Adrenal gland (tissue), 12 donors: ENCODE results near the gene CDKAL1. TPM values are rescaled to one million over a fixed set of nuclear protein-coding genes. Genes with fewer than 3 reads are reported as not detected.

Experiments
- DNase-seq, 7 donors: peaks; one replicate each; pipeline ENCODE4 v3.0.0-alpha.2; 2019 to 2020
- H3K27ac ChIP-seq, 5 donors: fragments of 200-600 bp; sonication (generic) in 4 of 5; 1 replicate in 3 of 5; 2 replicates in 2 of 5; pipeline versions ENCODE4 v1.5.1 to v1.8.0; 2016 to 2020; ENCODE audit warnings: mild to moderate bottlenecking in 1 of 5
- H3K27me3 ChIP-seq: fragments of 200-600 bp; 2 replicates; pipeline ENCODE4 v1.8.0; 2021
- H3K36me3 ChIP-seq, 2 donors: fragments of 200-600 bp; replicated peaks in 1 of 2; 1 replicate in 1 of 2; 2 replicates in 1 of 2; pipeline versions ENCODE4 v1.5.1 to v1.8.0; 2018 to 2022
- H3K4me1 ChIP-seq, 2 donors: fragments of 200-600 bp; replicated peaks in 1 of 2; 1 replicate in 1 of 2; 2 replicates in 1 of 2; pipeline versions ENCODE4 v1.5.1 to v1.8.0; 2018 to 2021
- H3K4me3 ChIP-seq, 4 donors: fragments of 200-600 bp; sonication (generic) in 3 of 4; one replicate each; pipeline ENCODE4 v1.5.1; 2016 to 2018
- H3K9me3 ChIP-seq, 3 donors: fragments of 200-600 bp; sonication (generic) in 1 of 3; replicated peaks in 1 of 3; 1 replicate in 2 of 3; 2 replicates in 1 of 3; pipeline versions ENCODE4 v1.5.1 to v1.8.0; 2016 to 2021
- CTCF ChIP-seq, 6 experiments: fragments of 450-650 bp in 4 of 6; fragments of 200-600 bp in 2 of 6; sonication (generic) in 1 of 6; IDR thresholded peaks; 1 replicate in 5 of 6; 2 replicates in 1 of 6; pipeline versions ENCODE4 v1.5.1 to v1.8.0; 2016 to 2021; ENCODE audit warnings: antibody characterized with exemption in 6 of 6, mild to moderate bottlenecking in 2 of 6, moderate library complexity in 1 of 6
- POLR2A ChIP-seq, 2 donors: fragments of 450-650 bp; IDR thresholded peaks; one replicate each; pipeline ENCODE4 v1.6.1; 2017; ENCODE audit warnings: antibody characterized with exemption in 2 of 2, mild to moderate bottlenecking in 2 of 2, moderate library complexity in 1 of 2
- WGBS, 4 donors: extraction: QIAGEN DNeasy Blood & Tissue Kit in 2 of 4; methylation state at CpG; one replicate each; pipeline versions ENCODE4 v1.1.5 to v1.1.7; 2013 to 2017; 5-methylcytosine and 5-hydroxymethylcytosine counted together
- intact Hi-C, 2 donors: fragments of 100-400 bp; cut with DNase I; formaldehyde crosslinking; loops; one replicate each; pipeline versions ENCODE4 v1.14.1 to v1.15.0; 2022 to 2023
- polyA plus RNA-seq, 3 donors: library from polyadenylated mRNA; stranded (reverse); fragments of 200-250 nt in 2 of 3; fragments of 350-450 nt in 1 of 3; fragmentation: Illumina TruSeq in 1 of 3; extraction: RNeasy Lipid Tissue Mini Kit (QIAGEN cat#74804) in 1 of 3; gene quantifications; one replicate each; pipeline ENCODE4 v1.2.3, GENCODE V29; 2013 to 2014
- total RNA-seq, 9 donors: library from RNA; depleted of rRNA in 4 of 9; stranded (reverse); fragments of >200 nt in 4 of 9; fragments of 120-200 nt in 1 of 9; fragmentation: NEBNext Ultra II Directional in 1 of 9; extraction: Animal tissue kit (Norgen Biotek cat#: 25700) in 1 of 9; gene quantifications; one replicate each; pipeline versions ENCODE4 v1.1.0 to v1.2.4, GENCODE V29; 2013 to 2023
- donor health status: healthy with polysubstance abuse.
- donor health status: Bipolar disorder and iron deficiency.
- donor health status: DM: yes; HTN: yes; CAD: no.
- donor health status: DM: no; HTN: no; CAD: no.
- donor health status: DM: no; HTN: no; CAD: no.
- donor health status: DM: yes; HTN: yes; CAD: no.

Gene CDKAL1
- total and polyA plus RNA-seq, 12 donors: 3.9 to 21.1 (median 10.6) TPM

- no peak for TF ChIP-seq CTCF (IDR thresholded peaks at IDR 0.05)
- no peak for TF ChIP-seq POLR2A (IDR thresholded peaks at IDR 0.05)
- no peak for DNase-seq
- H3K27ac ChIP-seq: no peak overlapping the region
- no peaks in the 10 kb centered on the region for H3K27me3 ChIP-seq
- no peak overlapping the region for H3K4me3 ChIP-seq
- peaks cover 4 to 24% of the 10 kb centered on the region in 2 donors for H3K4me1 ChIP-seq
- intact Hi-C loops: no loop called here
- no peaks in the 10 kb centered on the region for H3K9me3 ChIP-seq
- WGBS, 4 donors: 95 to 98% (median 97%) methylated on average over 5 of the region's 5 CpGs
- H3K36me3 ChIP-seq: no peaks in the 10 kb centered on the region
These were observed 576.4 kb downstream of the CDKAL1 start for GRCh38 chr6:21110684-21111083.

- Histone ChIP-seq H3K4me3 (no peak overlapping the region), H3K27me3 (no peaks in the 10 kb centered on the region), H3K9me3 (no peaks in the 10 kb centered on the region), H3K36me3 (no peaks in the 10 kb centered on the region), H3K27ac (no peak overlapping the region), H3K4me1 (peaks cover 4 to 24% of the 10 kb centered on the region in 2 donors)
- TF ChIP-seq POLR2A (IDR thresholded peaks at IDR 0.05): no peak
- TF ChIP-seq CTCF (IDR thresholded peaks at IDR 0.05): no peak
- intact Hi-C loops: no loop called here
- 68 to 74% (median 70%) methylated on average over 4 of the region's 4 CpGs for WGBS, 4 donors
- no peak for DNase-seq
These were observed 577.0 kb downstream of the CDKAL1 start for GRCh38 chr6:21111093-21111725.

DNA sequence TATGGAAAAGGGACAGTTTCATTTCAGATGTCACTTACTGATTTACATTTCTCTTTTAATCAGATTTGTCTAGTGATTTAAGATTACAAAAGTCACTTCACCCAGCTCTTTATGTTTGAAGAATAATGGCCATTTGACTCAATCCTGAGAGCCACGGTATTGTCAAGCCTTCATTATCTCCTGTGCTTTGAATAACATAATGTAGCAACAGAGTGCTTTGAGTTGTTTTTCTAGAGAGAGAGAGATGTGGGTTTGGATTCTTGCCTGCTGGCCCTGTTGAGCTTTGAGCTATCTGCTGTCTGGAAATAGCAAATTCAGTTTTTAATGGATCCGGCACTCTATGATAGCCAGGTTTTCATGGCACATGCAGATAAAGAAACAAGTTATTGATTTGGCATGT lies 580.9 kb downstream of the CDKAL1 start:
- WGBS, 4 donors: 20 to 29% (median 21%) methylated on average over 2 of the region's 2 CpGs
- intact Hi-C loops: no loop called here

DNA sequence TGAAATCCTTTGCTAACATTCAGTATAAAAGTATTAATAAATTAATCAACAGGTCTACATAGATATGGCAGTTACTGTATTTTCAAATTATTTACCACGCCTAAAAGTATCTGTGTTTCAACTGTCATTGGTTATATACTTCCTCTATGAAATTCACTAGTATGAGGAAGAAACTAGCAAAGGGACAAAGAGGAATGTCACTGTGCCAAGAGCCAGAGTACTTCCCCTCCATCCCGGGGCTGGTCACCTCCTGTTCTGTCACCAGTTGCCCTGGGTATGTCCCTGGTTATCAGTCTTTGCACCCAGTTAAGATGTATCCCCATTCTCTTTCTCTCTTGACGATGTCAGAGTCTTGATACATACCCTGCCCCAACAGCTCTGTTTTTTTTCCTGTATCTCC lies 582.5 kb downstream of the CDKAL1 start:
- Histone ChIP-seq H3K9me3 (no peaks in the 10 kb centered on the region), H3K36me3 (no peaks in the 10 kb centered on the region), H3K4me1 (peaks cover 4 to 9% of the 10 kb centered on the region in 2 donors), H3K27me3 (no peaks in the 10 kb centered on the region), H3K27ac (no peak overlapping the region), H3K4me3 (no peak overlapping the region)
- WGBS, 4 donors: 84 to 87% (median 86%) methylated on average over 3 of the region's 3 CpGs
- intact Hi-C loops: no loop called here
- TF ChIP-seq POLR2A (IDR thresholded peaks at IDR 0.05) (no peak), CTCF (IDR thresholded peaks at IDR 0.05) (no peak)
- DNase-seq: no peak

More for the DNA sequence above, 580.9 kb downstream of the CDKAL1 start:
- no peak overlapping the region for H3K27ac ChIP-seq
- H3K9me3 ChIP-seq: no peaks in the 10 kb centered on the region
- DNase-seq: peak in 4 of 7 donors; percentile 9 to 21 (median 18)
- TF ChIP-seq CTCF (IDR thresholded peaks at IDR 0.05): no peak
- H3K36me3 ChIP-seq: no peaks in the 10 kb centered on the region
- H3K4me3 ChIP-seq: no peak overlapping the region
- H3K4me1 ChIP-seq: peaks cover 4 to 15% of the 10 kb centered on the region in 2 donors
- no peaks in the 10 kb centered on the region for H3K27me3 ChIP-seq
